HG03378 (cell line): ENCODE measurements around the gene APOB.

Experiments used
- ATAC-seq: cut with Tn5 transposase; IDR thresholded peaks from one replicate; pipeline ENCODE4 v1.9.1; 2021; ENCODE audit warnings: mild to moderate bottlenecking, moderate library complexity; ENCODE audit not compliant: unreplicated experiment

APOB gene

GRCh38 chr2:20986024-20986939, 57.6 kb downstream of the APOB start:
- no peak for ATAC-seq

GRCh38 chr2:20985062-20985461, 58.8 kb downstream of the APOB start:
- no peak for ATAC-seq

- no peak for ATAC-seq
These were observed 59.5 kb downstream of the APOB start for GRCh38 chr2:20984408-20984807.

GRCh38 chr2:20983844-20984243, 60.0 kb downstream of the APOB start:
- ATAC-seq, result no peak

GRCh38 chr2:20982861-20983260, 61.0 kb downstream of the APOB start:
- ATAC-seq, result no peak

- no peak for ATAC-seq
These were observed 66.2 kb downstream of the APOB start for GRCh38 chr2:20977520-20978180.

GRCh38 chr2:20976527-20976926, 67.3 kb downstream of the APOB start:
- ATAC-seq, result no peak

- ATAC-seq, result no peak
These were observed 70.9 kb downstream of the APOB start for GRCh38 chr2:20972792-20973565.

- ATAC-seq, result no peak
These were observed 71.8 kb downstream of the APOB start for GRCh38 chr2:20972110-20972509.

GRCh38 chr2:20970068-20970467, 73.8 kb downstream of the APOB start:
- ATAC-seq, result no peak

GRCh38 chr2:20966061-20966595, 77.7 kb downstream of the APOB start:
- no peak for ATAC-seq

GRCh38 chr2:20965221-20965620, 78.7 kb downstream of the APOB start:
- ATAC-seq, result no peak

GRCh38 chr2:20963867-20964266, 80.0 kb downstream of the APOB start:
- ATAC-seq, result no peak

- ATAC-seq, result peak; percentile 81
These were observed 80.8 kb downstream of the APOB start for GRCh38 chr2:20962939-20963557.

- no peak for ATAC-seq
These were observed 82.0 kb downstream of the APOB start for GRCh38 chr2:20961858-20962257.

- no peak for ATAC-seq
These were observed 83.9 kb downstream of the APOB start for GRCh38 chr2:20960003-20960402.

GRCh38 chr2:20959252-20959651, 84.6 kb downstream of the APOB start:
- no peak for ATAC-seq

GRCh38 chr2:20957788-20958525, 85.9 kb downstream of the APOB start:
- ATAC-seq, result no peak

GRCh38 chr2:20955277-20956026, 88.4 kb downstream of the APOB start:
- ATAC-seq, result no peak
